ENCODE measurements around the gene PIK3R3.

The PIK3R3 gene

GRCh38 chr1:46021046-46021996, 111.1 kb downstream of the PIK3R3 start:
- no peak for DNase-seq

- DNase-seq: no peak
Measured at GRCh38 chr1:46020010-46020409, 112.4 kb downstream of the PIK3R3 start.

GRCh38 chr1:46019348-46019747, 113.1 kb downstream of the PIK3R3 start:
- DNase-seq: no peak

- DNase-seq: peak in 1 of 14 donors; percentile 11
Measured at GRCh38 chr1:46017876-46018503, 114.4 kb downstream of the PIK3R3 start.

- no peak for DNase-seq
Measured at GRCh38 chr1:46013581-46013980, 118.8 kb downstream of the PIK3R3 start.

GRCh38 chr1:46012236-46012635, 120.2 kb downstream of the PIK3R3 start:
- no peak for DNase-seq

GRCh38 chr1:46011121-46011695, 121.2 kb downstream of the PIK3R3 start:
- DNase-seq: no peak

- no peak for DNase-seq
Measured at GRCh38 chr1:46010611-46011010, 121.8 kb downstream of the PIK3R3 start.

- no peak for DNase-seq
Measured at GRCh38 chr1:46008585-46008984, 123.8 kb downstream of the PIK3R3 start.

GRCh38 chr1:46005594-46005993, 126.8 kb downstream of the PIK3R3 start:
- no peak for DNase-seq

- no peak for DNase-seq
Measured at GRCh38 chr1:46004492-46004891, 127.9 kb downstream of the PIK3R3 start.

GRCh38 chr1:46003315-46003714, 129.1 kb downstream of the PIK3R3 start:
- no peak for DNase-seq

- no peak for DNase-seq
Measured at GRCh38 chr1:46002551-46003150, 129.8 kb downstream of the PIK3R3 start.

- no peak for DNase-seq
Measured at GRCh38 chr1:46001081-46001785, 131.2 kb downstream of the PIK3R3 start.

GRCh38 chr1:45999507-45999906, 132.9 kb downstream of the PIK3R3 start:
- no peak for DNase-seq

GRCh38 chr1:45998020-45998617, 134.3 kb downstream of the PIK3R3 start:
- DNase-seq: no peak

- DNase-seq: no peak
Measured at GRCh38 chr1:45995298-45995697, 137.1 kb downstream of the PIK3R3 start.

GRCh38 chr1:45994423-45994822, 138.0 kb downstream of the PIK3R3 start:
- no peak for DNase-seq

Measured in C1 segment of cervical spinal cord (tissue), 14 donors.